ENCODE results near the gene NAXE. TPM values are rescaled to one million over a fixed set of nuclear protein-coding genes. Genes with fewer than 3 reads are reported as not detected.

NAXE gene
- total RNA-seq = 52.5 and 61.0 TPM in 2 replicates

GRCh38 chr1:156591432-156592157 is at the start of gene NAXE:
TSS of gene NAXE (plus strand) at chr1:156591776. CDS start at chr1:156591805, 29 bp downstream.

GRCh38 chr1:156571919-156572662 is 19.5 kb upstream of the NAXE start, which contains the start of gene IQGAP3:
TSS of gene IQGAP3 (minus strand) at chr1:156572565. CDS start at chr1:156572529, 36 bp downstream.

GRCh38 chr1:156579472-156579871 is 12.1 kb upstream of the NAXE start, which contains the start of gene TTC24:
TSS of gene TTC24 (plus strand) at chr1:156579723. CDS start at chr1:156581365, 1,642 bp downstream.

GRCh38 chr1:156601122-156601830 is 9.7 kb downstream of the NAXE start, which contains the start of gene GPATCH4:
TSS of gene GPATCH4 (minus strand) at chr1:156601479.

GRCh38 chr1:156618853-156619581 is 27.4 kb downstream of the NAXE start, which contains the start of gene HAPLN2:
TSS of gene HAPLN2 (plus strand) at chr1:156619415. CDS start at chr1:156623491, 4,076 bp downstream.

GRCh38 chr1:156641761-156642264 is 50.2 kb downstream of the NAXE start, which contains the start of gene BCAN:
TSS of gene BCAN (plus strand) at chr1:156642117. CDS start at chr1:156646055, 3,938 bp downstream.

Other genes starting within 250 kb of the NAXE start
- not detected in 2 replicates for gene RHBG, start 222.6 kb upstream of the NAXE start, total RNA-seq
- gene MEF2D, start 91.0 kb upstream of the NAXE start, total RNA-seq = 4.7 and 11.6 TPM in 2 replicates
- 17.2 and 21.5 TPM in 2 replicates for gene IQGAP3, start 19.2 kb upstream of the NAXE start, total RNA-seq
- gene TTC24, start 12.1 kb upstream of the NAXE start, total RNA-seq = not detected in 2 replicates
- 11.2 and 25.0 TPM in 2 replicates for gene GPATCH4, start 9.7 kb downstream of the NAXE start, total RNA-seq
- not detected in 2 replicates for gene HAPLN2, start 27.6 kb downstream of the NAXE start, total RNA-seq
- gene BCAN, start 50.3 kb downstream of the NAXE start, total RNA-seq = not detected in 2 replicates
- gene NES, start 85.6 kb downstream of the NAXE start, total RNA-seq = 81.5 and 125 TPM in 2 replicates
- gene CRABP2, start 113.8 kb downstream of the NAXE start, total RNA-seq = not detected in 2 replicates
- gene METTL25B, start 136.7 kb downstream of the NAXE start, total RNA-seq = 5.7 and 13.2 TPM in 2 replicates
- 4.4 and 9.9 TPM in 2 replicates for gene ISG20L2, start 137.0 kb downstream of the NAXE start, total RNA-seq
- 38.3 and 49.1 TPM in 2 replicates for gene MRPL24, start 149.3 kb downstream of the NAXE start, total RNA-seq
- 155 and 276 TPM in 2 replicates for gene HDGF, start 159.9 kb downstream of the NAXE start, total RNA-seq
- gene PRCC, start 175.8 kb downstream of the NAXE start, total RNA-seq = 8.1 and 16.3 TPM in 2 replicates
- not detected in 2 replicates for gene SH2D2A, start 225.1 kb downstream of the NAXE start, total RNA-seq

Measured in bladder microvascular endothelial cell (primary cell).